Middle frontal gyrus (tissue), 1 donor: ENCODE results near the gene AFAP1.

Experiments used
- DNase-seq: peaks from one replicate; pipeline ENCODE4 v3.0.0-alpha.2; 2015; ENCODE audit warnings: low spot score; ENCODE audit errors: extremely low spot score

AFAP1 gene

GRCh38 chr4:7894677-7895181, 44.9 kb downstream of the AFAP1 start:
- DNase-seq, result no peak

- no peak for DNase-seq
These were observed 45.5 kb downstream of the AFAP1 start for GRCh38 chr4:7894098-7894676.

- no peak for DNase-seq
These were observed 46.1 kb downstream of the AFAP1 start for GRCh38 chr4:7893539-7893938.

- no peak for DNase-seq
These were observed 47.2 kb downstream of the AFAP1 start for GRCh38 chr4:7892212-7893019.

- no peak for DNase-seq
These were observed 48.8 kb downstream of the AFAP1 start for GRCh38 chr4:7890635-7891393.

- DNase-seq, result no peak
These were observed 52.2 kb downstream of the AFAP1 start for GRCh38 chr4:7887436-7887835.

GRCh38 chr4:7886007-7886973, 53.4 kb downstream of the AFAP1 start:
- DNase-seq, result no peak

- no peak for DNase-seq
These were observed 54.2 kb downstream of the AFAP1 start for GRCh38 chr4:7885216-7886006.

GRCh38 chr4:7880683-7881082, 59.0 kb downstream of the AFAP1 start:
- DNase-seq, result no peak

GRCh38 chr4:7879127-7879526, 60.5 kb downstream of the AFAP1 start:
- no peak for DNase-seq

- DNase-seq, result no peak
These were observed 61.3 kb downstream of the AFAP1 start for GRCh38 chr4:7878323-7878722.

GRCh38 chr4:7877176-7877575, 62.5 kb downstream of the AFAP1 start:
- DNase-seq, result no peak

- no peak for DNase-seq
These were observed 63.3 kb downstream of the AFAP1 start for GRCh38 chr4:7876201-7876875.

GRCh38 chr4:7874838-7875237, 64.8 kb downstream of the AFAP1 start:
- DNase-seq, result no peak

- DNase-seq, result no peak
These were observed 65.8 kb downstream of the AFAP1 start for GRCh38 chr4:7873881-7874280.

- DNase-seq, result no peak
These were observed 67.3 kb downstream of the AFAP1 start for GRCh38 chr4:7872264-7872771.

- DNase-seq, result no peak
These were observed 68.3 kb downstream of the AFAP1 start for GRCh38 chr4:7871356-7871755.

GRCh38 chr4:7868892-7869471, 70.7 kb downstream of the AFAP1 start:
- no peak for DNase-seq

- DNase-seq, result no peak
These were observed 71.3 kb downstream of the AFAP1 start for GRCh38 chr4:7868436-7868775.
